Hepatocyte (in vitro differentiated cells): ENCODE results near the gene CELSR1. TPM values are rescaled to one million over a fixed set of nuclear protein-coding genes. Genes with fewer than 3 reads are reported as not detected.

Experiments
- DNase-seq: peaks from one replicate; pipeline ENCODE4 v3.0.0-alpha.2; 2016; ENCODE audit warnings: low spot score
- H2AFZ ChIP-seq: fragments of 200-600 bp; sonication (generic); 2 replicates; pipeline ENCODE4 v1.6.0; 2016; ENCODE audit warnings: antibody characterized with exemption, mild to moderate bottlenecking
- H3K27ac ChIP-seq: fragments of 200-600 bp; sonication (generic); 2 replicates; pipeline ENCODE4 v1.5.1; 2016; ENCODE audit warnings: mild to moderate bottlenecking
- H3K27me3 ChIP-seq: fragments of 200-600 bp; sonication (generic); 2 replicates; pipeline ENCODE4 v1.6.1; 2016
- H3K36me3 ChIP-seq: fragments of 200-600 bp; sonication (generic); replicated peaks from 2 replicates; pipeline ENCODE4 v1.5.1; 2016; ENCODE audit warnings: low read depth; ENCODE audit not compliant: insufficient read depth
- H3K4me1 ChIP-seq: fragments of 200-600 bp; sonication (generic); 2 replicates; pipeline ENCODE4 v1.5.1; 2016; ENCODE audit warnings: mild to moderate bottlenecking, moderate library complexity; ENCODE audit not compliant: insufficient read depth
- H3K4me2 ChIP-seq: fragments of 200-600 bp; sonication (generic); 2 replicates; pipeline ENCODE4 v1.6.0; 2016
- H3K4me3 ChIP-seq: fragments of 200-600 bp; sonication (generic); 2 replicates; pipeline ENCODE4 v1.5.1; 2016; ENCODE audit warnings: mild to moderate bottlenecking
- H3K79me2 ChIP-seq: fragments of 200-600 bp; sonication (generic); 2 replicates; pipeline ENCODE4 v1.6.0; 2017; ENCODE audit warnings: mild to moderate bottlenecking
- H3K9me2 ChIP-seq: fragments of 200-600 bp; sonication (generic); replicated peaks from 2 replicates; pipeline ENCODE4 v1.6.0; 2017; ENCODE audit warnings: mild to moderate bottlenecking; ENCODE audit not compliant: insufficient read depth
- H3K9me3 ChIP-seq: fragments of 200-600 bp; sonication (generic); 2 replicates; pipeline ENCODE4 v1.5.1; 2016; ENCODE audit warnings: low read depth, mild to moderate bottlenecking
- H4K20me1 ChIP-seq: fragments of 200-600 bp; sonication (generic); 2 replicates; pipeline ENCODE4 v1.6.0; 2016; ENCODE audit warnings: mild to moderate bottlenecking; ENCODE audit not compliant: insufficient read depth, poor library complexity, severe bottlenecking
- CTCF ChIP-seq: fragments of 200-600 bp; sonication (generic); IDR thresholded peaks from 2 replicates; pipeline ENCODE4 v1.5.1; 2016; ENCODE audit warnings: antibody characterized with exemption, mild to moderate bottlenecking; ENCODE audit not compliant: poor library complexity
- EZH2 ChIP-seq: fragments of 200-600 bp; sonication (generic); IDR thresholded peaks from 2 replicates; pipeline ENCODE4 v1.6.1; 2016; ENCODE audit warnings: antibody characterized with exemption, mild to moderate bottlenecking, borderline replicate concordance
- EZH2phosphoT487 ChIP-seq: fragments of 200-600 bp; sonication (generic); IDR thresholded peaks from one replicate; pipeline ENCODE4 v1.6.1; 2018; ENCODE audit warnings: antibody characterized with exemption, mild to moderate bottlenecking, low read depth, moderate library complexity; ENCODE audit not compliant: unreplicated experiment, severe bottlenecking
- WGBS: methylation state at CpG from one replicate; pipeline ENCODE4 v1.1.6; 2016; ENCODE audit warnings: low lambda C conversion rate; ENCODE audit errors: missing lambda C conversion rate; 5-methylcytosine and 5-hydroxymethylcytosine counted together
- polyA plus RNA-seq: library from polyadenylated mRNA; unstranded; fragments of >200 nt; fragmentation: Nextera tagmentation; extraction: Ambion mirVana; gene quantifications from 2 replicates; pipeline ENCODE4 v1.2.1, GENCODE V29; 2016
- total RNA-seq: library from RNA; depleted of rRNA; stranded (reverse); fragments of >200 nt; gene quantifications from 2 replicates; pipeline ENCODE4 v1.2.3, GENCODE V29; 2014

The CELSR1 gene
- total and polyA plus RNA-seq, 2 experiments from 2014 or later: 3.0 to 8.7 TPM

GRCh38 chr22:46416891-46417580 lies 120.4 kb downstream of the CELSR1 start:
- Histone ChIP-seq H3K9me2 (no peaks in the 10 kb centered on the region), H3K4me2 (no peak overlapping the region), H3K79me2 (no peaks in the 10 kb centered on the region), H2AFZ (no peak overlapping the region), H3K36me3 (no peaks in the 10 kb centered on the region), H3K27me3 (no peaks in the 10 kb centered on the region), H3K9me3 (no peaks in the 10 kb centered on the region), H4K20me1 (no peaks in the 10 kb centered on the region), H3K4me3 (no peak overlapping the region), H3K4me1 (no peaks in the 10 kb centered on the region), H3K27ac (no peak overlapping the region)
- 85% methylated on average over 23 of the region's 24 CpGs for WGBS
- TF ChIP-seq EZH2: no peak
- no peak for TF ChIP-seq EZH2phosphoT487
- TF ChIP-seq CTCF: no peak
- DNase-seq: no peak

GRCh38 chr22:46416520-46416871 lies 120.9 kb downstream of the CELSR1 start:
- 92% methylated on average over 14 of the region's 14 CpGs for WGBS
- no peaks in the 10 kb centered on the region for H3K27me3 ChIP-seq

GRCh38 chr22:46415776-46416519 lies 121.5 kb downstream of the CELSR1 start:
- TF ChIP-seq EZH2phosphoT487 (no peak), EZH2 (no peak), CTCF (no peak)
- no peaks in the 10 kb centered on the region for H3K79me2 ChIP-seq
- no peaks in the 10 kb centered on the region for H3K36me3 ChIP-seq
- no peaks in the 10 kb centered on the region for H3K9me3 ChIP-seq
- no peaks in the 10 kb centered on the region for H3K9me2 ChIP-seq
- no peak for DNase-seq
- H3K27ac ChIP-seq: no peak overlapping the region
- no peak overlapping the region for H3K4me3 ChIP-seq
- no peaks in the 10 kb centered on the region for H3K27me3 ChIP-seq
- no peaks in the 10 kb centered on the region for H3K4me1 ChIP-seq
- 82% methylated on average over 30 of the region's 30 CpGs for WGBS
- H4K20me1 ChIP-seq: no peaks in the 10 kb centered on the region
- no peak overlapping the region for H3K4me2 ChIP-seq
- no peak overlapping the region for H2AFZ ChIP-seq

More at GRCh38 chr22:46416520-46416871, 120.9 kb downstream of the CELSR1 start:
- H3K9me3 ChIP-seq: no peaks in the 10 kb centered on the region
- H3K27ac ChIP-seq: no peak overlapping the region
- H3K4me3 ChIP-seq: no peak overlapping the region
- no peaks in the 10 kb centered on the region for H3K79me2 ChIP-seq
- TF ChIP-seq EZH2 (no peak), CTCF (no peak), EZH2phosphoT487 (no peak)
- H3K36me3 ChIP-seq: no peaks in the 10 kb centered on the region
- H2AFZ ChIP-seq: no peak overlapping the region
- H3K9me2 ChIP-seq: no peaks in the 10 kb centered on the region
- no peaks in the 10 kb centered on the region for H4K20me1 ChIP-seq
- no peak overlapping the region for H3K4me2 ChIP-seq
- no peak for DNase-seq
- no peaks in the 10 kb centered on the region for H3K4me1 ChIP-seq
